Endodermal cell (in vitro differentiated cells): ENCODE measurements around the gene PHYKPL. TPM values are rescaled to one million over a fixed set of nuclear protein-coding genes. Genes with fewer than 3 reads are reported as not detected.

Experiments
- DNase-seq: peaks from one replicate; pipeline ENCODE4 v3.0.0-alpha.2; 2017
- H3K27ac ChIP-seq: 2 replicates; pipeline ENCODE4 v1.5.1; 2013; ENCODE audit warnings: mild to moderate bottlenecking, low read depth, low read length, moderate library complexity
- H3K27me3 ChIP-seq: 2 replicates; pipeline ENCODE4 v1.6.1; 2013; ENCODE audit warnings: mild to moderate bottlenecking, low read length, moderate library complexity; ENCODE audit not compliant: insufficient read depth, control insufficient read depth, poor library complexity, severe bottlenecking
- H3K36me3 ChIP-seq: 2 replicates; pipeline ENCODE4 v1.7.0; 2013; ENCODE audit warnings: mild to moderate bottlenecking, low read length, moderate library complexity; ENCODE audit not compliant: control insufficient read depth, insufficient read depth
- H3K4me1 ChIP-seq: one replicate; pipeline ENCODE4 v1.7.0; 2013; ENCODE audit warnings: low read length; ENCODE audit not compliant: control insufficient read depth, insufficient read depth
- H3K4me3 ChIP-seq: 2 replicates; pipeline ENCODE4 v1.5.1; 2013; ENCODE audit warnings: mild to moderate bottlenecking, low read length, moderate library complexity
- H3K9ac ChIP-seq: 2 replicates; pipeline ENCODE4 v1.6.1; 2013; ENCODE audit warnings: mild to moderate bottlenecking, low read length, moderate library complexity; ENCODE audit not compliant: poor library complexity, severe bottlenecking; ENCODE audit errors: extremely low read depth
- H3K9me3 ChIP-seq: 2 replicates; pipeline ENCODE4 v1.6.1; 2013; ENCODE audit warnings: mild to moderate bottlenecking, low read length, moderate library complexity; ENCODE audit not compliant: control insufficient read depth
- H3K27ac Mint-ChIP-seq: 2 replicates; pipeline ENCODE4 v1.8.0; 2020; ENCODE audit warnings: mixed read lengths
- H3K27me3 Mint-ChIP-seq: 2 replicates; pipeline ENCODE4 v1.8.0; 2021; ENCODE audit warnings: mild to moderate bottlenecking, mixed read lengths; ENCODE audit not compliant: insufficient read depth
- H3K36me3 Mint-ChIP-seq: 2 replicates; pipeline ENCODE4 v1.8.0; 2020; ENCODE audit warnings: low read depth, mixed read lengths
- H3K4me1 Mint-ChIP-seq: 2 replicates; pipeline ENCODE4 v1.8.0; 2020; ENCODE audit warnings: mixed read lengths
- H3K4me3 Mint-ChIP-seq: 2 replicates; pipeline ENCODE4 v1.8.0; 2020; ENCODE audit warnings: mild to moderate bottlenecking, moderate library complexity, mixed read lengths
- H3K9me3 Mint-ChIP-seq: 2 replicates; pipeline ENCODE4 v1.8.0; 2020; ENCODE audit warnings: mild to moderate bottlenecking, mixed read lengths
- CTCF ChIP-seq: fragments of 200-600 bp; sonication (generic); conservative IDR thresholded peaks from 2 replicates; pipeline ENCODE4 v1.5.0; 2021; ENCODE audit warnings: antibody characterized with exemption, mild to moderate bottlenecking
- WGBS, 2 experiments: methylation state at CpG; one replicate each; pipeline versions ENCODE4 v1.1.5 to v1.1.7; 2013; ENCODE audit warnings: missing lambda C conversion rate in 2 of 2, mixed read lengths in 1 of 2; ENCODE audit not compliant: insufficient coverage in 1 of 2, insufficient read length in 1 of 2; 5-methylcytosine and 5-hydroxymethylcytosine counted together
- total RNA-seq, 2 donors: library from RNA; stranded (reverse); fragmentation: NEBNext Ultra II Directional in 1 of 2; extraction: Animal tissue kit (Norgen Biotek cat#: 25700) in 1 of 2; gene quantifications; 2 replicates in 1 of 2; 3 replicates in 1 of 2; pipeline ENCODE4 v1.2.1, GENCODE V29; 2021

PHYKPL gene
- total RNA-seq, 2 donors from 2014 or later = 59.9 to 82.5 TPM

- 93 to 96% methylated on average over 17 to 19 of the region's 19 CpGs for WGBS, 2 experiments
Observed at GRCh38 chr5:178261666-178262600, 29.3 kb upstream of the PHYKPL start.

GRCh38 chr5:178259623-178260536, 27.3 kb upstream of the PHYKPL start:
- Mint-ChIP-seq H3K9me3 (peaks cover 6% of the 10 kb centered on the region), H3K4me1 (peaks cover 6% of the 10 kb centered on the region), H3K27ac (no peak overlapping the region), H3K27me3 (peaks cover 3% of the 10 kb centered on the region), H3K4me3 (no peak overlapping the region), H3K36me3 (peaks cover 25% of the 10 kb centered on the region)
- no peaks in the 10 kb centered on the region for H3K36me3 ChIP-seq
- no peaks in the 10 kb centered on the region for H3K27me3 ChIP-seq
- no peak for TF ChIP-seq CTCF
- H3K9me3 ChIP-seq = no peaks in the 10 kb centered on the region
- no peak overlapping the region for H3K4me3 ChIP-seq
- H3K4me1 ChIP-seq = no peaks in the 10 kb centered on the region
- no peak for DNase-seq
- WGBS, 2 experiments = 88% methylated on average over 11 to 21 of the region's 21 CpGs
- H3K27ac ChIP-seq = no peak overlapping the region
- H3K9ac ChIP-seq = no peak overlapping the region

More at GRCh38 chr5:178261666-178262600, 29.3 kb upstream of the PHYKPL start:
- Histone ChIP-seq H3K9ac (no peak overlapping the region), H3K4me3 (no peak overlapping the region), H3K36me3 (no peaks in the 10 kb centered on the region), H3K9me3 (no peaks in the 10 kb centered on the region), H3K27ac (no peak overlapping the region), H3K27me3 (no peaks in the 10 kb centered on the region), H3K4me1 (no peaks in the 10 kb centered on the region)
- Mint-ChIP-seq H3K27ac (no peak overlapping the region), H3K4me3 (no peak overlapping the region), H3K9me3 (peaks cover 10% of the 10 kb centered on the region), H3K4me1 (peaks cover 6% of the 10 kb centered on the region), H3K36me3 (peaks cover 27% of the 10 kb centered on the region), H3K27me3 (peaks cover 3% of the 10 kb centered on the region)
- no peak for DNase-seq
- no peak for TF ChIP-seq CTCF

- Histone ChIP-seq H3K36me3 (no peaks in the 10 kb centered on the region), H3K9me3 (no peaks in the 10 kb centered on the region), H3K4me1 (no peaks in the 10 kb centered on the region), H3K9ac (no peak overlapping the region), H3K4me3 (no peak overlapping the region), H3K27me3 (no peaks in the 10 kb centered on the region), H3K27ac (no peak overlapping the region)
- no peak for DNase-seq
- 95 to 100% methylated on average over 4 of the region's 4 CpGs for WGBS, 2 experiments
- Mint-ChIP-seq H3K27ac (no peak overlapping the region), H3K27me3 (peaks cover 3% of the 10 kb centered on the region), H3K36me3 (peaks cover 20% of the 10 kb centered on the region), H3K4me3 (no peak overlapping the region), H3K4me1 (peaks cover 4% of the 10 kb centered on the region), H3K9me3 (no peaks in the 10 kb centered on the region)
- no peak for TF ChIP-seq CTCF
Observed at GRCh38 chr5:178257650-178258049, 25.0 kb upstream of the PHYKPL start.
